ENCODE results near the gene MRPL52. TPM values are rescaled to one million over a fixed set of nuclear protein-coding genes. Genes with fewer than 3 reads are reported as not detected.

Gene MRPL52
- polyA plus RNA-seq, 4 donors, result 106 to 164 (median 132) TPM

GRCh38 chr14:22864979-22865378, 35.3 kb downstream of the MRPL52 start:
- no peaks in the 10 kb centered on the region for H3K9me3 ChIP-seq (ENCODE audit: control insufficient read depth in 2 of 2, insufficient read depth in 1 of 2, low read depth in 1 of 2, low read length in 1 of 2)
- 84 to 92% (median 88%) methylated on average over 4 of the region's 4 CpGs for WGBS, 3 donors
- no peaks in the 10 kb centered on the region for H3K36me3 ChIP-seq (ENCODE audit: control insufficient read depth in 3 of 3, insufficient read depth in 2 of 3, low read depth in 1 of 3, low read length in 3 of 3)
- H3K4me3 ChIP-seq (ENCODE audit: low read depth in 1 of 3, low read length in 3 of 3), result no peak overlapping the region
- H3K27ac ChIP-seq (ENCODE audit: low read depth in 1 of 3, low read length in 2 of 3), result no peak overlapping the region
- peaks cover 0 to 5% (median 0%) of the 10 kb centered on the region in 3 donors for H3K4me1 ChIP-seq (ENCODE audit: control insufficient read depth in 3 of 3, insufficient read depth in 2 of 3, low read depth in 1 of 3, low read length in 2 of 3)
- FAIRE-seq (no peak), DNase-seq (no peak)
- no peaks in the 10 kb centered on the region for H3K27me3 ChIP-seq (ENCODE audit: control insufficient read depth in 3 of 3, insufficient read depth in 3 of 3, low read length in 3 of 3)

GRCh38 chr14:22865424-22866405, 36.0 kb downstream of the MRPL52 start:
- no peak overlapping the region for H3K27ac ChIP-seq (ENCODE audit: low read depth in 1 of 3, low read length in 2 of 3)
- H3K4me3 ChIP-seq (ENCODE audit: low read depth in 1 of 3, low read length in 3 of 3), result no peak overlapping the region
- DNase-seq (peak in 1 of 2 donors; percentile 24), FAIRE-seq (no peak)
- no peaks in the 10 kb centered on the region for H3K27me3 ChIP-seq (ENCODE audit: control insufficient read depth in 3 of 3, insufficient read depth in 3 of 3, low read length in 3 of 3)
- H3K9me3 ChIP-seq (ENCODE audit: control insufficient read depth in 2 of 2, insufficient read depth in 1 of 2, low read depth in 1 of 2, low read length in 1 of 2), result no peaks in the 10 kb centered on the region
- WGBS, 3 donors, result 50 to 52% (median 52%) methylated on average over 6 of the region's 6 CpGs
- H3K36me3 ChIP-seq (ENCODE audit: control insufficient read depth in 3 of 3, insufficient read depth in 2 of 3, low read depth in 1 of 3, low read length in 3 of 3), result no peaks in the 10 kb centered on the region
- H3K4me1 ChIP-seq (ENCODE audit: control insufficient read depth in 3 of 3, insufficient read depth in 2 of 3, low read depth in 1 of 3, low read length in 2 of 3), result peaks cover 0 to 5% (median 3%) of the 10 kb centered on the region in 3 donors

GRCh38 chr14:22866874-22867273, 37.2 kb downstream of the MRPL52 start:
- FAIRE-seq, result no peak
- no peaks in the 10 kb centered on the region for H3K9me3 ChIP-seq (ENCODE audit: control insufficient read depth in 2 of 2, insufficient read depth in 1 of 2, low read depth in 1 of 2, low read length in 1 of 2)
- WGBS, 3 donors, result 96 to 98% (median 98%) methylated on average over 5 of the region's 5 CpGs

GRCh38 chr14:22870811-22871223, 41.1 kb downstream of the MRPL52 start:
- H3K4me1 ChIP-seq (ENCODE audit: control insufficient read depth in 3 of 3, insufficient read depth in 2 of 3, low read depth in 1 of 3, low read length in 2 of 3), result peaks cover 0 to 10% (median 2%) of the 10 kb centered on the region in 3 donors
- DNase-seq (no peak), FAIRE-seq (no peak)
- peak overlapping the region; percentile 90 to 99 (median 97) for H3K27ac ChIP-seq (ENCODE audit: low read depth in 1 of 3, low read length in 2 of 3)
- H3K27me3 ChIP-seq (ENCODE audit: control insufficient read depth in 3 of 3, insufficient read depth in 3 of 3, low read length in 3 of 3), result no peaks in the 10 kb centered on the region
- H3K36me3 ChIP-seq (ENCODE audit: control insufficient read depth in 3 of 3, insufficient read depth in 2 of 3, low read depth in 1 of 3, low read length in 3 of 3), result peaks cover 6 to 28% (median 15%) of the 10 kb centered on the region in 3 donors
- H3K9me3 ChIP-seq (ENCODE audit: control insufficient read depth in 2 of 2, insufficient read depth in 1 of 2, low read depth in 1 of 2, low read length in 1 of 2), result no peaks in the 10 kb centered on the region
- peak overlapping the region in 2 of 3 donors; percentile 72 to 95 for H3K4me3 ChIP-seq (ENCODE audit: low read depth in 1 of 3, low read length in 3 of 3)
- WGBS, 3 donors, result 0 to 4% (median 0%) methylated on average over 1 of the region's 1 CpG

More at GRCh38 chr14:22866874-22867273, 37.2 kb downstream of the MRPL52 start:
- Histone ChIP-seq H3K27me3 (ENCODE audit: control insufficient read depth in 3 of 3, insufficient read depth in 3 of 3, low read length in 3 of 3) (no peaks in the 10 kb centered on the region), H3K36me3 (ENCODE audit: control insufficient read depth in 3 of 3, insufficient read depth in 2 of 3, low read depth in 1 of 3, low read length in 3 of 3) (no peaks in the 10 kb centered on the region), H3K27ac (ENCODE audit: low read depth in 1 of 3, low read length in 2 of 3) (no peak overlapping the region), H3K4me1 (ENCODE audit: control insufficient read depth in 3 of 3, insufficient read depth in 2 of 3, low read depth in 1 of 3, low read length in 2 of 3) (peaks cover 0 to 5% (median 5%) of the 10 kb centered on the region in 3 donors), H3K4me3 (ENCODE audit: low read depth in 1 of 3, low read length in 3 of 3) (no peak overlapping the region)
- no peak for DNase-seq

DNA sequence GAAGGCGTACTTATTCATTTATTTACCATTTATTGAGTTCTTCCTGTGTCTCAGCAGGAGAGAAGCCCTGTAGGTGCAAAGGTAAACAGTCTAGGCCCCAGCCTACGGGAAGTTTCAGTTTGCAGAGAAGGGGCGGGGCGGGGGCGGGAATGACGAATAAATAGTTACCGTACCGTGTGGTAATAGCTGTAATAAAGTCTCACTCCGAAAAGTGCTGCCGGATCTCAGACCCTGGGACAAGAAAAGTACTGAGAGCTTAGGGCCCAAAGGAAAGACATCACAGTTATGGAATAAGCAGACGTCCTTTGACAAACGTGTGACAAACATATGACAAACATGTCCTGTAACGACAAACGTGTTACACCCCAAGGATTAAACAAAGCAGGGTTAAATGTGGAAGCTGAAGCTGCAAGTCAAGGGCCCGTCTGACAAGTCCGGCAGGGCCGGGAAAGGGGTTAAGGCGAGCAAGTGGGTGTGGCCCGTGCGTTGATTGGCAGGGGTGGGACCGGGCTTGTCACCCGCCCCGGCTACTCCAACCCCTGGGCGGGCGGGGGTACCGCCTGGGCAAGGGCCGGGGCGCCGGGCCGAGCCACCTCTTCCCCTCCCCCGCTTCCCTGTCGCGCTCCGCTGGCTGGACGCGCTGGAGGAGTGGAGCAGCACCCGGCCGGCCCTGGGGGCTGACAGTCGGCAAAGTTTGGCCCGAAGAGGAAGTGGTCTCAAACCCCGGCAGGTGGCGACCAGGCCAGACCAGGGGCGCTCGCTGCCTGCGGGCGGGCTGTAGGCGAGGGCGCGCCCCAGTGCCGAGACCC, 41.7 kb downstream of the MRPL52 start, which contains the start of gene LRP10:
Gene LRP10 (plus strand): TSS at position 517 of the 809 bp plus-strand sequence. CDS start 564 bp downstream, outside the sequence.
- Histone ChIP-seq H3K27ac (ENCODE audit: low read depth in 1 of 3, low read length in 2 of 3) (peak within 1 kb of the TSS; percentile 90 to 99 (median 97)), H3K27me3 (ENCODE audit: control insufficient read depth in 3 of 3, insufficient read depth in 3 of 3, low read length in 3 of 3) (no peaks in the 10 kb centered on the region), H3K9me3 (ENCODE audit: control insufficient read depth in 2 of 2, insufficient read depth in 1 of 2, low read depth in 1 of 2, low read length in 1 of 2) (no peaks in the 10 kb centered on the region), H3K4me1 (ENCODE audit: control insufficient read depth in 3 of 3, insufficient read depth in 2 of 3, low read depth in 1 of 3, low read length in 2 of 3) (peaks cover 0 to 13% (median 2%) of the 10 kb centered on the region in 3 donors), H3K36me3 (ENCODE audit: control insufficient read depth in 3 of 3, insufficient read depth in 2 of 3, low read depth in 1 of 3, low read length in 3 of 3) (peaks cover 6 to 34% (median 21%) of the 10 kb centered on the region in 3 donors), H3K4me3 (ENCODE audit: low read depth in 1 of 3, low read length in 3 of 3) (peak within 1 kb of the TSS; percentile 72 to 95 (median 92))
- DNase-seq (peak; percentile 96), FAIRE-seq (no peak)
- WGBS, 3 donors, result 0% methylated on average over 31 to 50 of the region's 50 CpGs

DNA sequence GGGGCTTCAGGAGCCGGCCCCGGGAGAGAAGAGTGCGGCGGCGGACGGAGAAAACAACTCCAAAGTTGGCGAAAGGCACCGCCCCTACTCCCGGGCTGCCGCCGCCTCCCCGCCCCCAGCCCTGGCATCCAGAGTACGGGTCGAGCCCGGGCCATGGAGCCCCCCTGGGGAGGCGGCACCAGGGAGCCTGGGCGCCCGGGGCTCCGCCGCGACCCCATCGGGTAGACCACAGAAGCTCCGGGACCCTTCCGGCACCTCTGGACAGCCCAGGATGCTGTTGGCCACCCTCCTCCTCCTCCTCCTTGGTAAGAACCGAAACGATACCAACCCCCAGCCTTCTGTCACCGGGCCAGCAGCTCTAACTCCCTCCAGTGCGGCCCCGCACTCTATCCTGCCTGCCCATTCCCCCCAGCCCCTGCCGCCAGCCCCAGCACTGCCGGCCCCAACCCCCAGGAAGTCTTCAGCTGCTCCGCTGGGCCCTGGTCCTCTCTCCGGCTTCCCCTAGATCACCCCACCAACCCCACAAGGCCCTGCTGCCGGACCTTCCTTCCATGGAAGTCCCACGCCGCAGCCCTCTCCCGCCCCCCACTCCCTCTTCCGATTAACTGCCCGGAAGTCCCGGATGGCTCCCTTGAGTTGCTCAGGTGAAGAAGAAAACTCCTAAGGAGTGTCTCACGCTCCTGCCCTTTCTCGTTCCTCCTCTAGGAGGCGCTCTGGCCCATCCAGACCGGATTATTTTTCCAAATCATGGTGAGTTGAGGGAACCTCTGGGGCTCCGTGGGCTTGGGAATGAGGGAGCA, 42.5 kb downstream of the MRPL52 start:
- H3K4me1 ChIP-seq (ENCODE audit: control insufficient read depth in 3 of 3, insufficient read depth in 2 of 3, low read depth in 1 of 3, low read length in 2 of 3), result peaks cover 0 to 19% (median 0%) of the 10 kb centered on the region in 3 donors
- no peaks in the 10 kb centered on the region for H3K27me3 ChIP-seq (ENCODE audit: control insufficient read depth in 3 of 3, insufficient read depth in 3 of 3, low read length in 3 of 3)
- no peaks in the 10 kb centered on the region for H3K9me3 ChIP-seq (ENCODE audit: control insufficient read depth in 2 of 2, insufficient read depth in 1 of 2, low read depth in 1 of 2, low read length in 1 of 2)
- peak overlapping the region; percentile 90 to 99 (median 97) for H3K27ac ChIP-seq (ENCODE audit: low read depth in 1 of 3, low read length in 2 of 3)
- no peak for FAIRE-seq
- peak; percentile 88 to 94 for DNase-seq
- peaks cover 6 to 42% (median 28%) of the 10 kb centered on the region in 3 donors for H3K36me3 ChIP-seq (ENCODE audit: control insufficient read depth in 3 of 3, insufficient read depth in 2 of 3, low read depth in 1 of 3, low read length in 3 of 3)
- peak overlapping the region; percentile 72 to 95 (median 92) for H3K4me3 ChIP-seq (ENCODE audit: low read depth in 1 of 3, low read length in 3 of 3)
- WGBS, 3 donors, result 0 to 1% (median 0%) methylated on average over 26 to 45 of the region's 45 CpGs

DNA sequence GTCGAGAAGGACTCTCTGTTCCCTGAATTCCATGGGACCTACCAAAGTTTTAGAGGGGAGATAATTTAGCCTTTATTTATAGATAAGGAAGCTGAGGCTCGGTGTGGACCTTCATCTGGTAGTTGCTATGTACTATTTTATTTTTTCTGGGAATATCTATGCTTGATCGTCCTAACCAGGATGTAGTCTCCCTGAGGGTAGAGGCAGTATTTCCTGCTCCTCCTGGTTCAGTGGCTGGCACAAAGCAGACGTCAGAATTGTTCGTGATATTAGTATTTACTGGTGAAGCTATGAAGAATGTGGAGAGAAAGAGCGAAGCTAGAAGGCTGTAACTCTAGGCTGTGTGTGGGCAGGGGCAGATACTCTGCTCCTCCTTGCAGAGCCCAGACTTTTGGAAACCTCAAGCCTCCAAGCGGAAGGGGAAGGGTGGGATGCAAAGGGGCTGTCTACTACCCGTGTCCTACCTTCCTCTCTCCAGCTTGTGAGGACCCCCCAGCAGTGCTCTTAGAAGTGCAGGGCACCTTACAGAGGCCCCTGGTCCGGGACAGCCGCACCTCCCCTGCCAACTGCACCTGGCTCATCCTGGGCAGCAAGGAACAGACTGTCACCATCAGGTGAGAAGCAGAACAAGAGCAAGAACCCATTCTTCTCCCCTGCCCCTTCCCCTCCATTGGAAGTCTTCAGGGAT, 43.3 kb downstream of the MRPL52 start:
- Histone ChIP-seq H3K4me1 (ENCODE audit: control insufficient read depth in 3 of 3, insufficient read depth in 2 of 3, low read depth in 1 of 3, low read length in 2 of 3) (peaks cover 0 to 19% (median 0%) of the 10 kb centered on the region in 3 donors), H3K27ac (ENCODE audit: low read depth in 1 of 3, low read length in 2 of 3) (peak overlapping the region in 2 of 3 donors; percentile 90 to 97), H3K36me3 (ENCODE audit: control insufficient read depth in 3 of 3, insufficient read depth in 2 of 3, low read depth in 1 of 3, low read length in 3 of 3) (peaks cover 9 to 49% (median 32%) of the 10 kb centered on the region in 3 donors), H3K9me3 (ENCODE audit: control insufficient read depth in 2 of 2, insufficient read depth in 1 of 2, low read depth in 1 of 2, low read length in 1 of 2) (no peaks in the 10 kb centered on the region), H3K27me3 (ENCODE audit: control insufficient read depth in 3 of 3, insufficient read depth in 3 of 3, low read length in 3 of 3) (no peaks in the 10 kb centered on the region), H3K4me3 (ENCODE audit: low read depth in 1 of 3, low read length in 3 of 3) (peak overlapping the region; percentile 72 to 95 (median 92))
- 28 to 43% (median 33%) methylated on average over 10 of the region's 10 CpGs for WGBS, 3 donors
- FAIRE-seq (no peak), DNase-seq (no peak)

All from small intestine (tissue), 7 donors.